Thyroid gland (tissue), 4 donors: ENCODE data around the gene PIGV. TPM values are rescaled to one million over a fixed set of nuclear protein-coding genes. Genes with fewer than 3 reads are reported as not detected.
"Not testable (repeated sequence)": the region's sequence is repeated elsewhere in the genome, so short reads cannot be mapped to it uniquely, and the experiment has no call there.

Experiments used
- DNase-seq, 2 donors: peaks; one replicate each; pipeline ENCODE4 v3.0.0-alpha.2; 2019
- H3K27ac ChIP-seq, 3 donors: fragments of 200-600 bp; sonication (generic); 1 replicate in 2 of 3; 2 replicates in 1 of 3; pipeline ENCODE4 v1.5.1; 2016 to 2019; ENCODE audit warnings: mild to moderate bottlenecking in 1 of 3, moderate library complexity in 1 of 3
- H3K27me3 ChIP-seq: fragments of 200-600 bp; sonication (generic); one replicate; pipeline ENCODE4 v1.5.1; 2019
- H3K36me3 ChIP-seq, 2 donors: fragments of 200-600 bp; sonication (generic); one replicate each; pipeline ENCODE4 v1.5.1; 2016 to 2019
- H3K4me1 ChIP-seq, 2 donors: fragments of 200-600 bp; sonication (generic); one replicate each; pipeline ENCODE4 v1.5.1; 2017 to 2019
- H3K4me3 ChIP-seq, 3 donors: fragments of 200-600 bp; sonication (generic); replicated peaks in 1 of 3; 1 replicate in 2 of 3; 2 replicates in 1 of 3; pipeline ENCODE4 v1.5.1; 2016; ENCODE audit warnings: mild to moderate bottlenecking in 1 of 3
- H3K9me3 ChIP-seq: fragments of 200-600 bp; sonication (generic); one replicate; pipeline ENCODE4 v1.5.1; 2017
- POLR2A ChIP-seq, 2 donors: fragments of 450-650 bp; IDR thresholded peaks; one replicate each; pipeline ENCODE4 v1.6.1; 2017; ENCODE audit warnings: antibody characterized with exemption in 2 of 2, mild to moderate bottlenecking in 2 of 2, moderate library complexity in 1 of 2
- WGBS, 2 donors: methylation state at CpG; one replicate each; pipeline ENCODE4 v1.1.5; 2017; 5-methylcytosine and 5-hydroxymethylcytosine counted together
- intact Hi-C: fragments of 100-400 bp; cut with DNase I; formaldehyde crosslinking; loops from one replicate; pipeline ENCODE4 v1.15.1; 2023
- total RNA-seq, 4 donors: library from RNA; depleted of rRNA; stranded (reverse); fragments of >200 nt; gene quantifications; one replicate each; pipeline ENCODE4 v1.2.3, GENCODE V29; 2016
- TF ChIP-seq, protein P1 (sequence below), 6 experiments: fragments of 200-600 bp in 3 of 6; fragments of 450-650 bp in 3 of 6; sonication (generic) in 3 of 6; IDR thresholded peaks; one replicate each; pipeline ENCODE4 v1.5.1; 2016 to 2019; ENCODE audit warnings: antibody characterized with exemption in 6 of 6, mild to moderate bottlenecking in 2 of 6, inconsistent platforms in 1 of 6, moderate library complexity in 1 of 6

PIGV gene
- total RNA-seq, 4 donors from 2014 or later = 20.5 to 39.4 (median 27.8) TPM

GRCh38 chr1:26792924-26793323 is 5.2 kb downstream of the PIGV start:
- H3K27ac ChIP-seq = no peak overlapping the region
- H3K27me3 ChIP-seq = no peaks in the 10 kb centered on the region
- no peak for TF ChIP-seq POLR2A (IDR thresholded peaks at IDR 0.05)
- TF ChIP-seq, protein P1, sequence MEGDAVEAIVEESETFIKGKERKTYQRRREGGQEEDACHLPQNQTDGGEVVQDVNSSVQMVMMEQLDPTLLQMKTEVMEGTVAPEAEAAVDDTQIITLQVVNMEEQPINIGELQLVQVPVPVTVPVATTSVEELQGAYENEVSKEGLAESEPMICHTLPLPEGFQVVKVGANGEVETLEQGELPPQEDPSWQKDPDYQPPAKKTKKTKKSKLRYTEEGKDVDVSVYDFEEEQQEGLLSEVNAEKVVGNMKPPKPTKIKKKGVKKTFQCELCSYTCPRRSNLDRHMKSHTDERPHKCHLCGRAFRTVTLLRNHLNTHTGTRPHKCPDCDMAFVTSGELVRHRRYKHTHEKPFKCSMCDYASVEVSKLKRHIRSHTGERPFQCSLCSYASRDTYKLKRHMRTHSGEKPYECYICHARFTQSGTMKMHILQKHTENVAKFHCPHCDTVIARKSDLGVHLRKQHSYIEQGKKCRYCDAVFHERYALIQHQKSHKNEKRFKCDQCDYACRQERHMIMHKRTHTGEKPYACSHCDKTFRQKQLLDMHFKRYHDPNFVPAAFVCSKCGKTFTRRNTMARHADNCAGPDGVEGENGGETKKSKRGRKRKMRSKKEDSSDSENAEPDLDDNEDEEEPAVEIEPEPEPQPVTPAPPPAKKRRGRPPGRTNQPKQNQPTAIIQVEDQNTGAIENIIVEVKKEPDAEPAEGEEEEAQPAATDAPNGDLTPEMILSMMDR (IDR thresholded peaks at IDR 0.05) = no peak
- no peak for DNase-seq
- WGBS, 2 donors = 94 to 96% methylated on average over 2 of the region's 2 CpGs
- H3K4me1 ChIP-seq = peaks cover 0 to 8% of the 10 kb centered on the region in 2 donors
- intact Hi-C loops = loop anchor here (5.0 kb wide), 1 partner anchor 116 kb away; no protein-coding TSS in a partner anchor
- H3K9me3 ChIP-seq = no peaks in the 10 kb centered on the region
- H3K4me3 ChIP-seq = no peak overlapping the region
- peaks cover 0 to 6% of the 10 kb centered on the region in 2 donors for H3K36me3 ChIP-seq

- Histone ChIP-seq H3K36me3 (peaks cover 0 to 6% of the 10 kb centered on the region in 2 donors), H3K27me3 (no peaks in the 10 kb centered on the region), H3K27ac (no peak overlapping the region), H3K4me3 (no peak overlapping the region), H3K4me1 (peaks cover 7 to 19% of the 10 kb centered on the region in 2 donors), H3K9me3 (no peaks in the 10 kb centered on the region)
- intact Hi-C loops = loop anchor here (5.0 kb wide), 1 partner anchor 117 kb away; no protein-coding TSS in a partner anchor
- no peak for DNase-seq
- 84 to 85% methylated on average over 5 of the region's 5 CpGs for WGBS, 2 donors
- TF ChIP-seq, protein P1 (IDR thresholded peaks at IDR 0.05) = no peak
- TF ChIP-seq POLR2A (IDR thresholded peaks at IDR 0.05) = no peak
Measured at GRCh38 chr1:26794391-26794790, 6.6 kb downstream of the PIGV start.

- DNase-seq = no peak
- peak overlapping the region in 1 of 3 donors; percentile 7 for H3K27ac ChIP-seq
- H3K4me3 ChIP-seq = no peak overlapping the region
- intact Hi-C loops = no loop called here
- peaks cover 21 to 50% of the 10 kb centered on the region in 2 donors for H3K4me1 ChIP-seq
- no peaks in the 10 kb centered on the region for H3K9me3 ChIP-seq
- TF ChIP-seq, protein P1 (IDR thresholded peaks at IDR 0.05) = no peak
- TF ChIP-seq POLR2A (IDR thresholded peaks at IDR 0.05) = no peak
- no peaks in the 10 kb centered on the region for H3K27me3 ChIP-seq
- WGBS, 2 donors = 85 to 87% methylated on average over 2 of the region's 2 CpGs
- peaks cover 0 to 6% of the 10 kb centered on the region in 2 donors for H3K36me3 ChIP-seq
Measured at GRCh38 chr1:26797627-26798026, 9.9 kb downstream of the PIGV start.

DNA sequence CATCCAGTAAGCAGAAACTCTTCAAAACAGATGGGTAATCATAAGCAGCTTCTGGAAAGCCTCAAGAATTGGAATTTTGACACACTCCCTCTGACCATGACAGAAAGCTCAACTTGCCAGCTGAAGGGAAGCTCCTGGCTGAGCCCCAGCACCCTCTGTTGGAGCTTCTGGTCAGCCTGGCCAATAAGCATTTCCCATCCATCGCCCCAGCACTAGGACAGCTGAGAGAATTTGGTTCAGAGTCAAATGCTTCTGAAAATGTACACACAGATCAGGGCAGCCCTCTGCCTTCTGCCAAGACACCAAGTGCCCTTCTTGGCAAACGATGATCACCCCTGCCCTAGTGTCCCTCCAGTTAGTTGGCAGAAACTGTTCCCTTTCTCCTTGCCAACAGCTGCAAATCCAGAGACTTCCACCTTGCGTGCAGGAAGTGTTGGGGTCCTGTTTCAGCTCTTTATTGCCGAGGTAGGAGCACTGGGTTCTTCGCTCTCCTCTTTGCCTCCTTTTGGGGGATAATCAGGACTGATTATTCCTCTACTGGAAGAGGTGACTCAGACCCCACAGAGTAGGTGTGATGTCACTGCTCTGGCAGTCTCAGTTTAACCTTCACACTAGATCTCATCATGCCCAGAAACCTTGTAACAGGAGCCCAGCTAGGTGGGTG is 11.9 kb downstream of the PIGV start:
- no peaks in the 10 kb centered on the region for H3K27me3 ChIP-seq
- WGBS, 2 donors = 0 to 24% methylated on average over 5 of the region's 5 CpGs
- DNase-seq = peak; percentile 94 to 95
- TF ChIP-seq POLR2A (IDR thresholded peaks at IDR 0.05) = no peak
- TF ChIP-seq, protein P1 (IDR thresholded peaks at IDR 0.05) = no peak
- peak overlapping the region in 1 of 3 donors; percentile 11 for H3K4me3 ChIP-seq
- H3K27ac ChIP-seq = peak overlapping the region; percentile 62 to 92 (median 76)
- H3K4me1 ChIP-seq = peaks cover 21 to 54% of the 10 kb centered on the region in 2 donors
- no peaks in the 10 kb centered on the region for H3K9me3 ChIP-seq
- peaks cover 0 to under 1% of the 10 kb centered on the region in 2 donors for H3K36me3 ChIP-seq
- intact Hi-C loops = loop anchor here (10.0 kb wide), 1 partner anchor 65 kb away; the partner anchor contains the start of gene SFN

DNA sequence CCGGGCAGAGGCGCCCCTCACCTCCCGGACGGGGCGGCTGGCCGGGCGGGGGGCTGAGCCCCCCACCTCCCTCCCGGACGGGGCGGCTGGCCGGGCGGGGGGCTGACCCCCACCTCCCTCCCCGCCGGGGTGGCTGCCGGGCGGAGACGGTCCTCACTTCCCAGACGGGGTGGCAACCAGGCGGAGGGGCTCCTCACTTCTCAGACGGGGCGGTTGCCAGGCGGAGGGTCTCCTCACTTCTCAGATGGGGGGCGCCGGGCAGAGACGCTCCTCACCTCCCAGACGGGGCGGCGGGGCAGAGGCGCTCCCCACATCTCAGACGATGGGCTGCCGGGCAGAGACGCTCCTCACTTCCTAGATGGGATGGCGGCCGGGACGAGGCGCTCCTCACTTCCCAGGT is 16.2 kb downstream of the PIGV start:
- not testable (repeated sequence) for DNase-seq, H3K27ac ChIP-seq, H3K4me3 ChIP-seq, H3K9me3 ChIP-seq, H3K36me3 ChIP-seq, H3K27me3 ChIP-seq
- 95% methylated on average over 8 of the region's 36 CpGs; no CpG with 5 or more reads in 1 of the 2 donors for WGBS, 2 donors
- peaks cover 19 to 40% of the 10 kb centered on the region in 2 donors for H3K4me1 ChIP-seq
- intact Hi-C loops = loop anchor here (10.0 kb wide), 1 partner anchor 61 kb away; the partner anchor contains the start of gene SFN
